ENCODE data around the gene QKI.

The QKI gene

GRCh38 chr6:163406366-163406765, 8.2 kb upstream of the QKI start:
- H3K27ac ChIP-seq (replicated peaks), result peak overlapping the region; percentile 85
- no peak for DNase-seq (ENCODE audit: low read depth in 1 of 2, low spot score in 1 of 2)
- peak overlapping the region; percentile 28; the same call in 1 of the 2 replicates for H3K4me3 ChIP-seq (replicated peaks; ENCODE audit: insufficient read depth, low read length)
- no peak for TF ChIP-seq REST (IDR thresholded peaks at IDR 0.05; ENCODE audit: insufficient replicate concordance, low read depth)
- no peak for TF ChIP-seq GABPA (IDR thresholded peaks at IDR 0.05; ENCODE audit: low read depth)
- TF ChIP-seq CTCF (IDR thresholded peaks at IDR 0.05; ENCODE audit: insufficient read depth, low read length), result no peak
- TF ChIP-seq SPI1 (IDR thresholded peaks at IDR 0.05; ENCODE audit: borderline replicate concordance, low read depth), result no peak
- no peak for TF ChIP-seq POLR2AphosphoS5 (IDR thresholded peaks at IDR 0.05; ENCODE audit: low read depth)
- H3K27me3 ChIP-seq (ENCODE audit: insufficient read depth, poor library complexity, severe bottlenecking), result no peaks in the 10 kb centered on the region

- no peak overlapping the region for H3K4me3 ChIP-seq (replicated peaks; ENCODE audit: insufficient read depth, low read length)
- no peaks in the 10 kb centered on the region for H3K27me3 ChIP-seq (ENCODE audit: insufficient read depth, poor library complexity, severe bottlenecking)
- no peak for DNase-seq (ENCODE audit: low read depth in 1 of 2, low spot score in 1 of 2)
- TF ChIP-seq POLR2AphosphoS5 (IDR thresholded peaks at IDR 0.05; ENCODE audit: low read depth) (no peak), REST (IDR thresholded peaks at IDR 0.05; ENCODE audit: insufficient replicate concordance, low read depth) (no peak), SPI1 (IDR thresholded peaks at IDR 0.05; ENCODE audit: borderline replicate concordance, low read depth) (no peak), CTCF (IDR thresholded peaks at IDR 0.05; ENCODE audit: insufficient read depth, low read length) (no peak), GABPA (IDR thresholded peaks at IDR 0.05; ENCODE audit: low read depth) (no peak)
- peak overlapping the region; percentile 85 for H3K27ac ChIP-seq (replicated peaks)
Observed at GRCh38 chr6:163406830-163407229, 7.7 kb upstream of the QKI start.

- no peak overlapping the region for H3K27ac ChIP-seq (replicated peaks)
- DNase-seq (ENCODE audit: low read depth in 1 of 2, low spot score in 1 of 2), result no peak
- H3K4me3 ChIP-seq (replicated peaks; ENCODE audit: insufficient read depth, low read length), result no peak overlapping the region
- H3K27me3 ChIP-seq (ENCODE audit: insufficient read depth, poor library complexity, severe bottlenecking), result no peaks in the 10 kb centered on the region
- no peak for TF ChIP-seq POLR2AphosphoS5 (IDR thresholded peaks at IDR 0.05; ENCODE audit: low read depth)
- TF ChIP-seq GABPA (IDR thresholded peaks at IDR 0.05; ENCODE audit: low read depth), result no peak
- no peak for TF ChIP-seq SPI1 (IDR thresholded peaks at IDR 0.05; ENCODE audit: borderline replicate concordance, low read depth)
- TF ChIP-seq CTCF (IDR thresholded peaks at IDR 0.05; ENCODE audit: insufficient read depth, low read length), result no peak
- no peak for TF ChIP-seq REST (IDR thresholded peaks at IDR 0.05; ENCODE audit: insufficient replicate concordance, low read depth)
Observed at GRCh38 chr6:163408352-163408991, 6.0 kb upstream of the QKI start.

Data from HL-60 (cell line).